Brain microvascular endothelial cell (primary cell): Measurements from ENCODE around the gene BRME1.

Source experiments
- DNase-seq: peaks from one replicate; pipeline ENCODE4 v3.0.0-alpha.2; 2020
- H3K27ac ChIP-seq: fragments of 250-450 bp; sonication (Bioruptor Pico); 2 replicates; pipeline ENCODE4 v1.5.1; 2020; ENCODE audit warnings: mild to moderate bottlenecking, moderate library complexity
- H3K27me3 ChIP-seq: fragments of 250-450 bp; sonication (Bioruptor Pico); replicated peaks from 2 replicates; pipeline ENCODE4 v1.5.1; 2020; ENCODE audit warnings: mild to moderate bottlenecking
- H3K36me3 ChIP-seq: fragments of 250-450 bp; sonication (Bioruptor Pico); replicated peaks from 2 replicates; pipeline ENCODE4 v1.5.1; 2020; ENCODE audit warnings: mild to moderate bottlenecking
- H3K4me3 ChIP-seq: 2 replicates; pipeline ENCODE4 v1.5.1; 2011; ENCODE audit warnings: low read depth, mild to moderate bottlenecking, control low read depth, low read length, moderate library complexity
- in situ Hi-C: cut with HindIII; loops from 2 replicates; pipeline ENCODE4 v1.10.0; 2017; ENCODE audit warnings: low sequenced_read_pairs, low pct_ligation_motif_present
- TF ChIP-seq, protein P1 (sequence below): IDR thresholded peaks from 2 replicates; pipeline ENCODE4 v1.5.1; 2011; ENCODE audit warnings: low read depth, mild to moderate bottlenecking, moderate library complexity, low read length, control low read depth, inconsistent platforms; ENCODE audit errors: missing control alignments

The BRME1 gene

DNA sequence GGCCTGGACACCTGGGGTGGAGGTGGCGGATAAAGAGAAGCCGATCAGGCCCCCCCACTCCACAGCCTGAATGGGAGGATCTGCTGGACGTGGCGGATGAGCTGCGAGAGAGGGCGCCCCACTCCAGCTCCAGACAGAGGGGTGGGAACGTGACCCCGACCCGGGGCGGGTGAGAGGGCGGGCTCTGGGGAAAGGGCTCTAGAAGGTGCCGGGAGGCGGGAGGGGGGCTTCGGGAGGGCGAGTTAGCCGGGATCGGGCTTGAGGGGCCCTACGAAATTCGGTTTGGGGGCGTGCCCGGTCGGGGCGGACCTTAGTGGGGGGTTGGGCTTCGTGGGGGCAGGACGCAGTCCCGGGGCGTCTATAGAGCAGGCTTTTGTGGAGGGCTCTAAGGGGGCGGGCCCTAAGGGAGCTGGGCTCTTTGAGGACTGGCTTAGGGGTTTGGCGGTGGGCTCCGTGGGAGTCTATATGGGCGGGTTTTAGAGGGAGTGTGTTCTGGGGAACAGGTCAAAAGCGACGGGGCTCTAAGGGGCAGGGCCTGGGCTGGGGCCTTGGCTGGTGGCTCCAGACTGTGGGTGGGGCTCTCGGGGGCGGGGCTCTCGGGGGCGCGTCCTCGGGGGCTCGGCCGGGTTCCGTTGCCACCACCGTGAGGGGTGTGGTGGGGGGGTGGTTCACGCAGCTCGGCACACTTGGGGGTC, 33.1 kb downstream of the BRME1 start:
- no peak for DNase-seq
- TF ChIP-seq, protein P1, sequence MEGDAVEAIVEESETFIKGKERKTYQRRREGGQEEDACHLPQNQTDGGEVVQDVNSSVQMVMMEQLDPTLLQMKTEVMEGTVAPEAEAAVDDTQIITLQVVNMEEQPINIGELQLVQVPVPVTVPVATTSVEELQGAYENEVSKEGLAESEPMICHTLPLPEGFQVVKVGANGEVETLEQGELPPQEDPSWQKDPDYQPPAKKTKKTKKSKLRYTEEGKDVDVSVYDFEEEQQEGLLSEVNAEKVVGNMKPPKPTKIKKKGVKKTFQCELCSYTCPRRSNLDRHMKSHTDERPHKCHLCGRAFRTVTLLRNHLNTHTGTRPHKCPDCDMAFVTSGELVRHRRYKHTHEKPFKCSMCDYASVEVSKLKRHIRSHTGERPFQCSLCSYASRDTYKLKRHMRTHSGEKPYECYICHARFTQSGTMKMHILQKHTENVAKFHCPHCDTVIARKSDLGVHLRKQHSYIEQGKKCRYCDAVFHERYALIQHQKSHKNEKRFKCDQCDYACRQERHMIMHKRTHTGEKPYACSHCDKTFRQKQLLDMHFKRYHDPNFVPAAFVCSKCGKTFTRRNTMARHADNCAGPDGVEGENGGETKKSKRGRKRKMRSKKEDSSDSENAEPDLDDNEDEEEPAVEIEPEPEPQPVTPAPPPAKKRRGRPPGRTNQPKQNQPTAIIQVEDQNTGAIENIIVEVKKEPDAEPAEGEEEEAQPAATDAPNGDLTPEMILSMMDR: peak; percentile 37

DNA sequence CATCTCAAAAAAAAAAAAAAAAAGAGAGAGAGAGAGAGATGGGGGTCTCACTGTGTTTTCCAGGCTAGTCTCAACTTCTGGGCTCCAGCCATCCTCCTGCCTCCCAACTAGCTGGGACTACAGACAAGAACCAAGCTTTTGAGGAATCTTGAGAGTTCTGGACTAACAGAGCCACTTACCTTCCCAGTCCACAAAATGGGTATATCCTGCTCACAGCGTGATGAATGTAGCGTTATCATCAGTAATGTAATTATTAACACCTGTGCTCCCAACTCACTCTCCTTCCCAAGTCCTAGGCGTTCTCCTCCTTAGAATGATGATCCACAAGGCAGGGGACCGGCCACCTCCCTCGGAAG, 33.6 kb downstream of the BRME1 start:
- in situ Hi-C loops: no loop called here
- Histone ChIP-seq H3K4me3 (no peak overlapping the region), H3K27me3 (no peaks in the 10 kb centered on the region), H3K27ac (no peak overlapping the region), H3K36me3 (no peaks in the 10 kb centered on the region)
- TF ChIP-seq, protein P1: no peak
- no peak for DNase-seq

More for the DNA sequence above, 33.1 kb downstream of the BRME1 start:
- H3K27me3 ChIP-seq: no peaks in the 10 kb centered on the region
- H3K36me3 ChIP-seq: no peaks in the 10 kb centered on the region
- H3K4me3 ChIP-seq: peak overlapping the region; percentile 33
- no peak overlapping the region for H3K27ac ChIP-seq
- in situ Hi-C loops: no loop called here

DNA sequence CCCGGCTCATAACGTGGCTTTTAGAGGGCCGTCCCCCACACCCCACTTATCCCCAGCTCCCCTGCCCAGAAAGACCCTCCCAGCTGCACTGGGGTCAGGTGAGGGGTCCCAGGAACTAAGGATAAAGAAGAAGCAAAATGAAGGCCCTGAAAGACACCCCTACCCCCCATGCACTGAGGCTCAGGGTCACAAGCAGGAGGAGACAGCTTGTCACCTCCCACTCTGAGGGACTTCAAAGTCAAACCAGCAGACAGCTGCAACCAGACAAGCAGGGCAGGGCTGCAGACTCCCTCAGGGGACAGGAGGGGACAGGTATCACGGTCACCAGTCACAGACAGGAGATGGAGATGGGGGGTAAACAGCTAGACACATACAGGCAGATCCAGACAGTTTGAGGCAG, 35.0 kb downstream of the BRME1 start:
- Histone ChIP-seq H3K4me3 (no peak overlapping the region), H3K36me3 (no peaks in the 10 kb centered on the region), H3K27ac (no peak overlapping the region), H3K27me3 (no peaks in the 10 kb centered on the region)
- in situ Hi-C loops: no loop called here
- TF ChIP-seq, protein P1: no peak
- DNase-seq: no peak

DNA sequence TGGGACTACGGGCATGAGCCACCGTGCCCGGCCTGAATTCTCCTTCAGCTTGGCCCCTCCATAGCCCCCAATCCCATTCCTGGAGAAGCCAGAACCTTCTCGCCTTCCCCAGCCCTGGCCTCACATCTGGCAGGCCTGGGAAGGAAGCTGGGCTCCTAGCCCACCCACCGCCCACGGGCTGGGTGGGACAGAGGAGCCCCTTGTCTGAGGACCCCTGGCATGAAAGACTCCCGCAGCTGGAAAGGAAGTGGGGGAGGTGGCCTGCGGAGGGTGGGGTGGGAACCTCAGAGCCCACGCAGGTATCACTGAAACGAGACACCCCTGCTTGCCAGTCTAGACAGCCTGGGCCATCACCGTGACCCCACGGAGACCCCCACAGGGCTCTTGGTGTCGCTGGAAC, 36.6 kb downstream of the BRME1 start:
- no peak overlapping the region for H3K27ac ChIP-seq
- no peaks in the 10 kb centered on the region for H3K27me3 ChIP-seq
- in situ Hi-C loops: no loop called here
- TF ChIP-seq, protein P1: no peak
- DNase-seq: no peak
- no peak overlapping the region for H3K4me3 ChIP-seq
- no peaks in the 10 kb centered on the region for H3K36me3 ChIP-seq

DNA sequence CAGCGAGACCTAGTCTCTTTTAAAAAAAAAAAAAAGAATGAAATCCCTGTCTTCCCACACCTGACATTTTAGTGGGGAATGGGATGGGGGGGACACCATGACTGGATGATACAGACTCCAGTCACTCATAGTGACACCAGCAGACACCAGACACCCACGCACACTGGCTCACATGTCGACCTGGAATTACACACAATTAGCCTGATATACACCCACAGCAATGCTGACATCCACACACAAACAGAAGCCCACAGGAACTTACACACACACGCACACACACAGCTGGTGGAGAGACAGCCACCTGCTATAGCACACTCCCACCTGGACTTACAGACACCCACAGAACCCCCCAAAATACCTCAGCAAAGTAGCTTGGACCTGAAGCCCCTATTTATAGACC, 37.3 kb downstream of the BRME1 start:
- Histone ChIP-seq H3K27ac (no peak overlapping the region), H3K4me3 (no peak overlapping the region), H3K36me3 (no peaks in the 10 kb centered on the region), H3K27me3 (no peaks in the 10 kb centered on the region)
- in situ Hi-C loops: no loop called here
- no peak for DNase-seq
- TF ChIP-seq, protein P1: no peak

DNA sequence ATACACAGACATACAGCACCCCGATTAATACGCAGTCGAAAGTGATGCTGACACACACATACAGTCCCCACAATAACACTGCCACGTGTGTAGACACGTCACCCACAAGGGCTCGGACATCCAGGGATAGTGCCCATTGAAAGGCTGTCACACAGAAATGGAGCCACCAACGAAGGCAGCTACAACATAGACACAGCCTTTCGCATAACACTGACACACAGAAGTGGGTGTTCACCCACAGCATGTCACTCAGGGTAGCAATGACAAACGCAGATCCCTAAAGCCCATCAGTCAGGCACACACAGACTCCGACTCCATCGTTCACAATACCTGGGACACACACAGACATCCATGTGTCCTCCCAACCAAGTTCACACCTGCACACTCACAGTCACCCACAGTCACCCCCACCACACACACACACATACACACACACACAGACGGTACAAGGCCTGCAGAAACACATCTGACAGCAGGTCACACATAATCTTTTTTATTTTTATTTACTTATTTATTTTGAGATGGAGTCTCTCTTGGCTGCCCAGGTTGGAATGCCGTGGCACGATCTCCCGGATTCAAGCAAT, 39.4 kb downstream of the BRME1 start:
- TF ChIP-seq, protein P1: no peak
- H3K27me3 ChIP-seq: no peaks in the 10 kb centered on the region
- peak overlapping the region; percentile 55 for H3K4me3 ChIP-seq
- no peaks in the 10 kb centered on the region for H3K36me3 ChIP-seq
- in situ Hi-C loops: no loop called here
- no peak overlapping the region for H3K27ac ChIP-seq
- DNase-seq: no peak
